Keratinocyte (primary cell): ENCODE measurements around the gene MESD.

Experiments used
- EZH2 ChIP-seq: IDR thresholded peaks from one replicate; pipeline ENCODE4 v1.6.1; 2012; ENCODE audit warnings: inconsistent platforms, mild to moderate bottlenecking, low read length, moderate library complexity
- TF ChIP-seq, protein P1 (sequence below), 3 experiments: IDR thresholded peaks in 1 of 3; conservative IDR thresholded peaks in 1 of 3; optimal IDR thresholded peaks in 1 of 3; 2 replicates in 2 of 3; 3 replicates in 1 of 3; pipeline versions ENCODE3 to v1.5.1; 2011; ENCODE audit warnings: low read length in 3 of 3, mild to moderate bottlenecking in 3 of 3, moderate library complexity in 2 of 3, control low read depth in 1 of 3, inconsistent platforms in 1 of 3; ENCODE audit not compliant: insufficient read depth in 2 of 3; ENCODE audit errors: extremely low read depth in 1 of 3

DNA sequence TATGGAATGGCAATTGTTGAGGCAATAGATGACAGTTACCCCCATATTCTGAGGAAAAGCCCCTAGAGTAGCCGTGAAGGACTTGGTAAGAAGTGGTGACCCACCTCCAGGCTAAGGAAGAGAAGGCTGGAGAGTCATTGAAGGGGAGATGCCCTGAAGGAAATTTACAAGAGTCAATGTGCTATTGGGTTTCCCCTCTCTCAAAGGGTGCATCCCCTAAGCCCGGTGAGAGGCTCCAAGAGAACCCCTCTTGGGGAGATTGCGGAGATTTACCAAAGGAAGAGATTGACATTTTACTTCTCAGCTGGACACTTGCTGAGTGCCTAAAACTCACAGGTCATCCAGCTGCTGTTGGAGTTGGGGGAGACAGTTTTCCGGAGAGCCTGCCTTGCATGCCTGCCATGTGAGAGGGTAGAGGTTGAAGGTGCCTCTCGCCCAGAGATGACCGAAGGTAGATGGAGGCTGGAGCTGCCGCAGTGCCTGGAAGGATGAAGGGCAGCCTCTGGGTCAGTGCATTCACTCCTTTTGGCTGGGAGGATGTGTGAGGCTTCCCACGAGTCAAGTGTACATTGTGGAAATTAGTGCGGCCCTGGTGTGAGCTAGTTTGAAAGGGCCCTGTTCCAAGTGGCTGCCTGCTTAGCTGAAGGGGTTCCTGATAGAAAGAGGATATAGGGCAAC is 30.7 kb downstream of the MESD start:
- TF ChIP-seq, protein P1, sequence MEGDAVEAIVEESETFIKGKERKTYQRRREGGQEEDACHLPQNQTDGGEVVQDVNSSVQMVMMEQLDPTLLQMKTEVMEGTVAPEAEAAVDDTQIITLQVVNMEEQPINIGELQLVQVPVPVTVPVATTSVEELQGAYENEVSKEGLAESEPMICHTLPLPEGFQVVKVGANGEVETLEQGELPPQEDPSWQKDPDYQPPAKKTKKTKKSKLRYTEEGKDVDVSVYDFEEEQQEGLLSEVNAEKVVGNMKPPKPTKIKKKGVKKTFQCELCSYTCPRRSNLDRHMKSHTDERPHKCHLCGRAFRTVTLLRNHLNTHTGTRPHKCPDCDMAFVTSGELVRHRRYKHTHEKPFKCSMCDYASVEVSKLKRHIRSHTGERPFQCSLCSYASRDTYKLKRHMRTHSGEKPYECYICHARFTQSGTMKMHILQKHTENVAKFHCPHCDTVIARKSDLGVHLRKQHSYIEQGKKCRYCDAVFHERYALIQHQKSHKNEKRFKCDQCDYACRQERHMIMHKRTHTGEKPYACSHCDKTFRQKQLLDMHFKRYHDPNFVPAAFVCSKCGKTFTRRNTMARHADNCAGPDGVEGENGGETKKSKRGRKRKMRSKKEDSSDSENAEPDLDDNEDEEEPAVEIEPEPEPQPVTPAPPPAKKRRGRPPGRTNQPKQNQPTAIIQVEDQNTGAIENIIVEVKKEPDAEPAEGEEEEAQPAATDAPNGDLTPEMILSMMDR (optimal IDR thresholded peaks at IDR 0.05 in 1 of 3, IDR thresholded peaks at IDR 0.05 in 1 of 3, conservative IDR thresholded peaks at IDR 0.05 in 1 of 3; ENCODE audit: extremely low read depth in 1 of 3, insufficient read depth in 2 of 3, low read length in 3 of 3) = no peak
- TF ChIP-seq EZH2 = no peak
